Measurements from ENCODE around the gene HMGN2.
"Not testable (repeated sequence)": the region's sequence is repeated elsewhere in the genome, so short reads cannot be mapped to it uniquely, and the experiment has no call there.

Gene HMGN2

GRCh38 chr1:26496861-26497260 lies 24.6 kb downstream of the HMGN2 start:
- Mint-ChIP-seq H3K4me1 (ENCODE audit: low read depth) (peaks cover 16% of the 10 kb centered on the region), H3K27ac (no peak overlapping the region)

GRCh38 chr1:26498894-26499293 lies 26.7 kb downstream of the HMGN2 start:
- H3K36me3 Mint-ChIP-seq (ENCODE audit: low read depth), result peaks cover 4% of the 10 kb centered on the region
- peak overlapping the region; percentile 61 for H3K4me3 Mint-ChIP-seq
- peaks cover 24% of the 10 kb centered on the region for H3K4me1 Mint-ChIP-seq (ENCODE audit: low read depth)
- no peaks in the 10 kb centered on the region for H3K9me3 Mint-ChIP-seq
- no peaks in the 10 kb centered on the region for H3K27me3 Mint-ChIP-seq
- peak overlapping the region; percentile 41 for H3K27ac Mint-ChIP-seq

More at GRCh38 chr1:26496861-26497260, 24.6 kb downstream of the HMGN2 start:
- no peaks in the 10 kb centered on the region for H3K9me3 Mint-ChIP-seq
- no peak overlapping the region for H3K4me3 Mint-ChIP-seq
- H3K36me3 Mint-ChIP-seq (ENCODE audit: low read depth), result peaks cover 4% of the 10 kb centered on the region
- no peaks in the 10 kb centered on the region for H3K27me3 Mint-ChIP-seq

GRCh38 chr1:26500488-26501175 lies 28.4 kb downstream of the HMGN2 start:
- Mint-ChIP-seq H3K9me3 (no peaks in the 10 kb centered on the region), H3K27me3 (no peaks in the 10 kb centered on the region), H3K4me3 (peak overlapping the region; percentile 90), H3K4me1 (ENCODE audit: low read depth) (peaks cover 24% of the 10 kb centered on the region), H3K36me3 (ENCODE audit: low read depth) (peaks cover 4% of the 10 kb centered on the region), H3K27ac (peak overlapping the region; percentile 91)

- not testable (repeated sequence) for H3K27ac Mint-ChIP-seq; H3K4me3 Mint-ChIP-seq; H3K4me1 Mint-ChIP-seq (ENCODE audit: low read depth); H3K36me3 Mint-ChIP-seq (ENCODE audit: low read depth); H3K9me3 Mint-ChIP-seq; H3K27me3 Mint-ChIP-seq
Observed at GRCh38 chr1:26510711-26511110, 38.5 kb downstream of the HMGN2 start.

- H3K27ac Mint-ChIP-seq; H3K9me3 Mint-ChIP-seq; H3K36me3 Mint-ChIP-seq (ENCODE audit: low read depth); H3K4me3 Mint-ChIP-seq; H3K4me1 Mint-ChIP-seq (ENCODE audit: low read depth); H3K27me3 Mint-ChIP-seq: not testable (repeated sequence)
Observed at GRCh38 chr1:26515836-26516235, 43.6 kb downstream of the HMGN2 start.

- Mint-ChIP-seq H3K4me3 (no peak overlapping the region), H3K27ac (no peak overlapping the region), H3K27me3 (no peaks in the 10 kb centered on the region), H3K4me1 (ENCODE audit: low read depth) (no peaks in the 10 kb centered on the region), H3K36me3 (ENCODE audit: low read depth) (no peaks in the 10 kb centered on the region), H3K9me3 (no peaks in the 10 kb centered on the region)
Observed at GRCh38 chr1:26516987-26517765, 44.9 kb downstream of the HMGN2 start.

- Mint-ChIP-seq H3K36me3 (ENCODE audit: low read depth) (no peaks in the 10 kb centered on the region), H3K4me3 (no peak overlapping the region), H3K27me3 (no peaks in the 10 kb centered on the region), H3K27ac (no peak overlapping the region), H3K4me1 (ENCODE audit: low read depth) (no peaks in the 10 kb centered on the region), H3K9me3 (no peaks in the 10 kb centered on the region)
Observed at GRCh38 chr1:26517766-26518049, 45.5 kb downstream of the HMGN2 start.

GRCh38 chr1:26518355-26518754 lies 46.1 kb downstream of the HMGN2 start:
- H3K27me3 Mint-ChIP-seq, result no peaks in the 10 kb centered on the region
- no peak overlapping the region for H3K27ac Mint-ChIP-seq
- no peaks in the 10 kb centered on the region for H3K36me3 Mint-ChIP-seq (ENCODE audit: low read depth)
- no peaks in the 10 kb centered on the region for H3K9me3 Mint-ChIP-seq
- H3K4me3 Mint-ChIP-seq, result no peak overlapping the region
- H3K4me1 Mint-ChIP-seq (ENCODE audit: low read depth), result no peaks in the 10 kb centered on the region

- Mint-ChIP-seq H3K4me1 (ENCODE audit: low read depth) (no peaks in the 10 kb centered on the region), H3K27me3 (peaks cover 4% of the 10 kb centered on the region), H3K9me3 (no peaks in the 10 kb centered on the region), H3K27ac (no peak overlapping the region), H3K4me3 (no peak overlapping the region), H3K36me3 (ENCODE audit: low read depth) (no peaks in the 10 kb centered on the region)
Observed at GRCh38 chr1:26520339-26520738, 48.1 kb downstream of the HMGN2 start.

- no peaks in the 10 kb centered on the region for H3K36me3 Mint-ChIP-seq (ENCODE audit: low read depth)
- no peak overlapping the region for H3K27ac Mint-ChIP-seq
- no peaks in the 10 kb centered on the region for H3K9me3 Mint-ChIP-seq
- H3K4me3 Mint-ChIP-seq, result no peak overlapping the region
- H3K27me3 Mint-ChIP-seq, result peaks cover 4% of the 10 kb centered on the region
- no peaks in the 10 kb centered on the region for H3K4me1 Mint-ChIP-seq (ENCODE audit: low read depth)
Observed at GRCh38 chr1:26521669-26522030, 49.4 kb downstream of the HMGN2 start.

GRCh38 chr1:26522073-26522472 lies 49.8 kb downstream of the HMGN2 start:
- no peaks in the 10 kb centered on the region for H3K9me3 Mint-ChIP-seq
- no peaks in the 10 kb centered on the region for H3K4me1 Mint-ChIP-seq (ENCODE audit: low read depth)
- no peaks in the 10 kb centered on the region for H3K36me3 Mint-ChIP-seq (ENCODE audit: low read depth)
- H3K4me3 Mint-ChIP-seq, result no peak overlapping the region
- no peak overlapping the region for H3K27ac Mint-ChIP-seq
- H3K27me3 Mint-ChIP-seq, result peaks cover 4% of the 10 kb centered on the region

- H3K36me3 Mint-ChIP-seq (ENCODE audit: low read depth), result no peaks in the 10 kb centered on the region
Observed at GRCh38 chr1:26524181-26524580, 51.9 kb downstream of the HMGN2 start.

More at GRCh38 chr1:26524181-26524580, 51.9 kb downstream of the HMGN2 start:
- Mint-ChIP-seq H3K4me1 (ENCODE audit: low read depth) (peaks cover 3% of the 10 kb centered on the region), H3K27ac (no peak overlapping the region), H3K9me3 (no peaks in the 10 kb centered on the region), H3K4me3 (no peak overlapping the region), H3K27me3 (peaks cover 4% of the 10 kb centered on the region)

Measured in stimulated activated naive CD8-positive, alpha-beta T cell treated with anti-CD3 and anti-CD28 coated beads, Interleukin-15, Interleukin-2, amounts not matched to agents 100 ng/mL and 50 ng/mL, for 24 hours (primary cell).